VCaP (cell line): Measurements from ENCODE around the gene AUTS2.
A peak's percentile ranks its signal among the peaks of the same experiment; 100 is the strongest.

Source experiments
- H3K27ac ChIP-seq: fragments of 450-650 bp; 2 replicates; pipeline ENCODE4 v1.5.1; 2017
- CTCF ChIP-seq: fragments of 450-650 bp; conservative IDR thresholded peaks from 2 replicates; pipeline ENCODE4 v1.5.1; 2017; ENCODE audit warnings: mild to moderate bottlenecking, moderate library complexity

Gene AUTS2

GRCh38 chr7:70566671-70567070, 968.4 kb downstream of the AUTS2 start:
- no peak overlapping the region for H3K27ac ChIP-seq
- no peak for TF ChIP-seq CTCF

- peak; percentile 24; the same call in 1 of the 2 replicates for TF ChIP-seq CTCF
- H3K27ac ChIP-seq: no peak overlapping the region
These were observed 970.5 kb downstream of the AUTS2 start for GRCh38 chr7:70568674-70569334.

GRCh38 chr7:70569335-70569819, 971.1 kb downstream of the AUTS2 start:
- TF ChIP-seq CTCF: no peak
- no peak overlapping the region for H3K27ac ChIP-seq

GRCh38 chr7:70570029-70570428, 971.8 kb downstream of the AUTS2 start:
- no peak overlapping the region for H3K27ac ChIP-seq
- TF ChIP-seq CTCF: no peak

GRCh38 chr7:70570961-70571360, 972.7 kb downstream of the AUTS2 start:
- H3K27ac ChIP-seq: no peak overlapping the region
- TF ChIP-seq CTCF: no peak

DNA sequence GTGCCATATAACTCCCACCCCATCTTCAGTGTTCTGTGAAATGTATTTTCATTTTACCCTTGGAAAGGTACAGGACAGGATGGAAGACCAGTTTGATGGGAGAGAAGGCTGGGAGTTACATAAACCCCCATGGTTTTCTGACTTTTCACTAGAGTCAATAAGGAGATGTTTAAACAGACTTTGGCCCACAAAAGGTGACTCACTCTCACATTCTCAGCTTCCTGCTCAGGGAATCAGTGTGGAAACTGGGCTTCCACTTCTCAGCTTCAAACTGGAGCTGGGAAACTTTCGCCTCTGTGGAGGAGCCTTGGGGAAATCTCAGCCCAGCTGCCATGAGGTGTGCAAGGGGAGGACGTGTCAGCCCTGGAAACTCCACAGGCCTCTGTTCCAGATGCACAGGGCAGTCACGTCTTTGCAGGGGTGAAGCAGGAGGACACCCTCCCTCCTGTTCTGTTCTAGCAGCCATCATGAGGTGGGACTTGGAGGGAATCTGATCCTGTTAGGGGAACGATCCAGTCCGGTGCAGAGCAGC, 973.2 kb downstream of the AUTS2 start:
- no peak for TF ChIP-seq CTCF
- H3K27ac ChIP-seq: no peak overlapping the region

GRCh38 chr7:70571961-70572360, 973.7 kb downstream of the AUTS2 start:
- TF ChIP-seq CTCF: no peak
- H3K27ac ChIP-seq: no peak overlapping the region
